ENCODE data around the gene EPB41L3. TPM values are rescaled to one million over a fixed set of nuclear protein-coding genes. Genes with fewer than 3 reads are reported as not detected.

The EPB41L3 gene
- total RNA-seq, 1 donor from 2014 or later = 43.0 TPM

- TF ChIP-seq CTCF (IDR thresholded peaks at IDR 0.05; ENCODE audit: insufficient read depth, low read length, poor library complexity, severe bottlenecking) = no peak
- Histone ChIP-seq H3K4me3 (ENCODE audit: low read depth, low read length) (no peak overlapping the region), H3K36me3 (ENCODE audit: control insufficient read depth, insufficient read depth, low read length) (no peaks in the 10 kb centered on the region), H3K27me3 (ENCODE audit: control insufficient read depth, insufficient read depth, low read length) (no peaks in the 10 kb centered on the region)
- DNase-seq (ENCODE audit: low read depth) = no peak
These were observed 109.4 kb downstream of the EPB41L3 start for GRCh38 chr18:5434425-5434824.

GRCh38 chr18:5431836-5432575 lies 111.8 kb downstream of the EPB41L3 start:
- Histone ChIP-seq H3K36me3 (ENCODE audit: control insufficient read depth, insufficient read depth, low read length) (no peaks in the 10 kb centered on the region), H3K27me3 (ENCODE audit: control insufficient read depth, insufficient read depth, low read length) (no peaks in the 10 kb centered on the region), H3K4me3 (ENCODE audit: low read depth, low read length) (no peak overlapping the region)
- TF ChIP-seq CTCF (IDR thresholded peaks at IDR 0.05; ENCODE audit: insufficient read depth, low read length, poor library complexity, severe bottlenecking) = no peak
- DNase-seq (ENCODE audit: low read depth) = peak; percentile 34

- DNase-seq (ENCODE audit: low read depth) = no peak
- no peak for TF ChIP-seq CTCF (IDR thresholded peaks at IDR 0.05; ENCODE audit: insufficient read depth, low read length, poor library complexity, severe bottlenecking)
- no peaks in the 10 kb centered on the region for H3K36me3 ChIP-seq (ENCODE audit: control insufficient read depth, insufficient read depth, low read length)
- no peaks in the 10 kb centered on the region for H3K27me3 ChIP-seq (ENCODE audit: control insufficient read depth, insufficient read depth, low read length)
- H3K4me3 ChIP-seq (ENCODE audit: low read depth, low read length) = no peak overlapping the region
These were observed 113.7 kb downstream of the EPB41L3 start for GRCh38 chr18:5430131-5430530.

DNA sequence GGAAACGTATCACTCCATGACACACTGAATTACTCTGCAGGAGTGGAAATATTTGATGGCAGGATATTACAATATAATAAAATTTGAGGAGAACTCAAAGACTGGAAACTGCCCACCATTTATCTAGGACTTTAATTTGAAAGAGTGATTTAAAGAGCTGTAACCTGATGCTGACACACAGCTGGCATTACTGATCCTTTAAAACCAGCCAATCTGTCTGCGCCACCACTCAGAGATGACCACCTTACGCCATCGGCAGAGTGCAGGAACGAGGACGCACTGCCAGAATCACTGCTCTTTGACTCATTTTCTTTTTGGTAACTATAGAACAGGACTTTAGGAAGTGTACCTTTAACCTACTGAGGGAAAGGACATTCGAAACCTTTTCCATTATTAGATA lies 114.1 kb downstream of the EPB41L3 start:
- H3K36me3 ChIP-seq (ENCODE audit: control insufficient read depth, insufficient read depth, low read length) = no peaks in the 10 kb centered on the region
- no peak for TF ChIP-seq CTCF (IDR thresholded peaks at IDR 0.05; ENCODE audit: insufficient read depth, low read length, poor library complexity, severe bottlenecking)
- no peak for DNase-seq (ENCODE audit: low read depth)
- no peaks in the 10 kb centered on the region for H3K27me3 ChIP-seq (ENCODE audit: control insufficient read depth, insufficient read depth, low read length)
- H3K4me3 ChIP-seq (ENCODE audit: low read depth, low read length) = no peak overlapping the region

GRCh38 chr18:5425721-5426120 lies 118.1 kb downstream of the EPB41L3 start:
- Histone ChIP-seq H3K36me3 (ENCODE audit: control insufficient read depth, insufficient read depth, low read length) (no peaks in the 10 kb centered on the region), H3K4me3 (ENCODE audit: low read depth, low read length) (no peak overlapping the region), H3K27me3 (ENCODE audit: control insufficient read depth, insufficient read depth, low read length) (no peaks in the 10 kb centered on the region)
- no peak for TF ChIP-seq CTCF (IDR thresholded peaks at IDR 0.05; ENCODE audit: insufficient read depth, low read length, poor library complexity, severe bottlenecking)
- no peak for DNase-seq (ENCODE audit: low read depth)
